Esophagus muscularis mucosa (tissue), 3 donors: ENCODE data around the gene USPL1.

Experiments used
- CTCF ChIP-seq, 3 experiments: fragments of 200-600 bp in 2 of 3; fragments of 450-650 bp in 1 of 3; sonication (generic) in 2 of 3; IDR thresholded peaks; one replicate each; pipeline ENCODE4 v1.5.1; 2017 to 2019; ENCODE audit warnings: antibody characterized with exemption in 3 of 3, mild to moderate bottlenecking in 2 of 3, moderate library complexity in 1 of 3
- EP300 ChIP-seq: sonication (generic); formaldehyde crosslinking; IDR thresholded peaks from one replicate; pipeline ENCODE4 v1.6.1; 2017; ENCODE audit warnings: antibody characterized with exemption

GRCh38 chr13:30585748-30586262 lies 31.9 kb upstream of the USPL1 start:
- TF ChIP-seq CTCF (IDR thresholded peaks at IDR 0.05) (no peak), EP300 (no peak)
